Pancreas (tissue), 10 donors: ENCODE results near the gene TESK1. TPM values are rescaled to one million over a fixed set of nuclear protein-coding genes. Genes with fewer than 3 reads are reported as not detected.
"Not testable (repeated sequence)": the region's sequence is repeated elsewhere in the genome, so short reads cannot be mapped to it uniquely, and the experiment has no call there.

Experiments used
- ATAC-seq, 4 donors: fragments of 200-7000 bp; cut with Tn5 transposase; one replicate each; pipeline versions ENCODE4 v1.8.0 to v1.9.1; 2020; ENCODE audit warnings: mild to moderate bottlenecking in 4 of 4, moderate library complexity in 4 of 4
- DNase-seq, 6 donors: peaks; one replicate each; pipeline ENCODE4 v3.0.0-alpha.2; 2020
- FAIRE-seq: peaks from 2 replicates; lab custom pipeline; 2012; peaks lifted over from hg19 to GRCh38; lab: Jason Lieb, UNC
- H3K27ac ChIP-seq, 4 donors: fragments of 200-600 bp; sonication (generic); 1 replicate in 3 of 4; 2 replicates in 1 of 4; pipeline versions ENCODE4 v1.5.0 to v1.8.0; 2020
- H3K27me3 ChIP-seq, 4 donors: fragments of 200-600 bp; one replicate each; pipeline ENCODE4 v1.8.0; 2021
- H3K36me3 ChIP-seq, 3 donors: fragments of 200-600 bp; sonication (generic) in 1 of 3; one replicate each; pipeline versions ENCODE4 v1.5.0 to v1.8.0; 2020 to 2021
- H3K4me1 ChIP-seq, 3 donors: fragments of 200-600 bp; one replicate each; pipeline ENCODE4 v1.8.0; 2021
- H3K4me3 ChIP-seq, 4 donors: fragments of 200-600 bp; sonication (generic) in 2 of 4; one replicate each; pipeline versions ENCODE4 v1.5.0 to v1.8.0; 2020 to 2021
- H3K9me3 ChIP-seq, 4 donors: fragments of 200-600 bp; one replicate each; pipeline ENCODE4 v1.8.0; 2021
- WGBS, 2 donors: extraction: QIAGEN DNeasy Blood & Tissue Kit; methylation state at CpG; one replicate each; pipeline ENCODE4 v1.1.7; 2013; 5-methylcytosine and 5-hydroxymethylcytosine counted together
- intact Hi-C, 3 donors: fragments of 100-400 bp; cut with DNase I; formaldehyde crosslinking; loops; one replicate each; pipeline versions ENCODE4 v1.11.1 to v1.14.2; 2022
- polyA plus RNA-seq, 2 donors: library from polyadenylated mRNA; stranded (reverse); fragments of 200-250 nt; gene quantifications; one replicate each; pipeline ENCODE4 v1.2.3, GENCODE V29; 2013
- total RNA-seq, 6 donors: library from RNA; stranded (reverse); fragmentation: NEBNext Ultra II Directional in 4 of 6; extraction: Animal tissue kit (Norgen Biotek cat#: 25700) in 4 of 6; gene quantifications; one replicate each; pipeline versions ENCODE4 v1.2.1 to v1.2.4, GENCODE V29; 2021 to 2023
- TF ChIP-seq, protein P1 (sequence below), 4 donors: fragments of 200-600 bp; sonication (generic) in 3 of 4; IDR thresholded peaks; one replicate each; pipeline versions ENCODE4 v1.5.0 to v1.8.0; 2021; ENCODE audit warnings: antibody characterized with exemption in 4 of 4
- donor health status: healthy with polysubstance abuse.
- donor health status: DM: no; HTN: no; CAD: no; lungs with moderate emphysema.
- donor health status: DM: no; HTN: no; CAD: no.
- donor health status: control.
- donor health status: control.
- donor health status: Bipolar disorder and iron deficiency.
- donor health status: DM: yes; HTN: yes; CAD: no.
- donor health status: DM: no; HTN: no; CAD: no.
- donor health status: DM: no; HTN: no; CAD: no.
- donor health status: DM: yes; HTN: yes; CAD: no.

Gene TESK1
- total and polyA plus RNA-seq, 8 donors = 12.1 to 56.6 (median 16.0) TPM

DNA sequence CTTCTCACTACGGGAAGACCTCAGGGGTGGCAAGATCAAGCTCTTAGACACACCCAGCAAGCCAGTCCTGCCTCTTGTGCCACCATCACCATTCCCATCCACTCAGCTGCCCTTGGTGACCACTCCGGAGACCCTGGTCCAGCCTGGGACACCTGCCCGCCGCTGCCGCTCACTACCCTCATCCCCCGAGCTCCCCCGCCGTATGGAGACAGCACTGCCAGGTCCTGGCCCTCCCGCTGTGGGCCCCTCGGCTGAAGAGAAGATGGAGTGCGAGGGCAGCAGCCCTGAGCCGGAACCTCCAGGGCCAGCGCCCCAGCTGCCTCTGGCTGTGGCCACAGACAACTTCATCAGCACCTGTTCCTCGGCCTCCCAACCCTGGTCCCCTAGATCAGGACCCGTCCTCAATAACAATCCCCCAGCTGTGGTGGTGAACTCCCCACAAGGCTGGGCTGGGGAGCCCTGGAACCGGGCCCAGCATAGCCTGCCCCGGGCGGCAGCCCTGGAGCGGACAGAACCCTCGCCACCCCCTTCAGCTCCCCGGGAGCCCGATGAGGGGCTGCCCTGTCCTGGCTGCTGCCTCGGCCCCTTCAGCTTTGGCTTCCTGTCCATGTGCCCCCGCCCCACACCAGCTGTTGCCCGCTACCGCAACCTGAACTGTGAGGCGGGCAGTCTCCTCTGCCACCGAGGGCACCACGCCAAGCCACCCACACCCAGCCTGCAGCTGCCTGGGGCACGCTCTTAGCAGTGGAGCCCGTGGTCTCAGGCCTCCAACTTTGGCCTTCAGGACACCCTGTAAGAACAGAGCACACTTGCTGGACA is 4.1 kb downstream of the TESK1 start:
- Histone ChIP-seq H3K9me3 (no peaks in the 10 kb centered on the region), H3K4me3 (no peak overlapping the region), H3K27me3 (no peaks in the 10 kb centered on the region), H3K27ac (no peak overlapping the region), H3K4me1 (peaks cover 0 to 11% (median 3%) of the 10 kb centered on the region in 3 donors), H3K36me3 (peaks cover 0 to 11% (median 0%) of the 10 kb centered on the region in 3 donors)
- DNase-seq (peak in 2 of 6 donors; percentile 53 to 75), ATAC-seq (no peak), FAIRE-seq (no peak)
- TF ChIP-seq, protein P1, sequence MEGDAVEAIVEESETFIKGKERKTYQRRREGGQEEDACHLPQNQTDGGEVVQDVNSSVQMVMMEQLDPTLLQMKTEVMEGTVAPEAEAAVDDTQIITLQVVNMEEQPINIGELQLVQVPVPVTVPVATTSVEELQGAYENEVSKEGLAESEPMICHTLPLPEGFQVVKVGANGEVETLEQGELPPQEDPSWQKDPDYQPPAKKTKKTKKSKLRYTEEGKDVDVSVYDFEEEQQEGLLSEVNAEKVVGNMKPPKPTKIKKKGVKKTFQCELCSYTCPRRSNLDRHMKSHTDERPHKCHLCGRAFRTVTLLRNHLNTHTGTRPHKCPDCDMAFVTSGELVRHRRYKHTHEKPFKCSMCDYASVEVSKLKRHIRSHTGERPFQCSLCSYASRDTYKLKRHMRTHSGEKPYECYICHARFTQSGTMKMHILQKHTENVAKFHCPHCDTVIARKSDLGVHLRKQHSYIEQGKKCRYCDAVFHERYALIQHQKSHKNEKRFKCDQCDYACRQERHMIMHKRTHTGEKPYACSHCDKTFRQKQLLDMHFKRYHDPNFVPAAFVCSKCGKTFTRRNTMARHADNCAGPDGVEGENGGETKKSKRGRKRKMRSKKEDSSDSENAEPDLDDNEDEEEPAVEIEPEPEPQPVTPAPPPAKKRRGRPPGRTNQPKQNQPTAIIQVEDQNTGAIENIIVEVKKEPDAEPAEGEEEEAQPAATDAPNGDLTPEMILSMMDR (IDR thresholded peaks at IDR 0.05) = no peak
- intact Hi-C loops = no loop called here
- whole genome bisulfite sequencing, 2 donors = 91 to 93% methylated on average over 30 to 31 of the region's 31 CpGs

DNA sequence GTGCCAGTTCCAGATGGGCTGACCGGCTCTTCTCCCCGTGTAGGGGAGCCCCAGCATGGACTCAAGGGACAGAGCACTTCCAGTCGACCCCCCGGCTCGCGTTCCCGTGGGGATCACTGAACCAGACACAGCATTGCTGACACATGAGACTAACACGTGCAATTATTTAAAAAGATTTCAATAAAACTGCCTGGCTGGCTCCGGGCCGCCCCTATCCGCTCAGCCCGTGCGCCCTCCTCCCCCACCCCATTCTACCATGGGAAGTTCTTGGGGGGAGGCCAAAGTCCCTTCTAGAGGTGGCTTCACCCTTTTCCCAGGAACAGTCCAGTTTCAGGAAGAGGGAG is 4.7 kb downstream of the TESK1 start:
- 82 to 83% methylated on average over 13 of the region's 13 CpGs for WGBS, 2 donors
- no peak for ATAC-seq
- Histone ChIP-seq H3K36me3 (peaks cover 0 to 11% (median 0%) of the 10 kb centered on the region in 3 donors), H3K27me3 (no peaks in the 10 kb centered on the region), H3K9me3 (no peaks in the 10 kb centered on the region), H3K4me3 (no peak overlapping the region), H3K27ac (no peak overlapping the region), H3K4me1 (peaks cover 0 to 11% (median 3%) of the 10 kb centered on the region in 3 donors)
- DNase-seq = no peak
- no peak for FAIRE-seq
- TF ChIP-seq, protein P1 (IDR thresholded peaks at IDR 0.05) = no peak
- intact Hi-C loops = no loop called here

DNA sequence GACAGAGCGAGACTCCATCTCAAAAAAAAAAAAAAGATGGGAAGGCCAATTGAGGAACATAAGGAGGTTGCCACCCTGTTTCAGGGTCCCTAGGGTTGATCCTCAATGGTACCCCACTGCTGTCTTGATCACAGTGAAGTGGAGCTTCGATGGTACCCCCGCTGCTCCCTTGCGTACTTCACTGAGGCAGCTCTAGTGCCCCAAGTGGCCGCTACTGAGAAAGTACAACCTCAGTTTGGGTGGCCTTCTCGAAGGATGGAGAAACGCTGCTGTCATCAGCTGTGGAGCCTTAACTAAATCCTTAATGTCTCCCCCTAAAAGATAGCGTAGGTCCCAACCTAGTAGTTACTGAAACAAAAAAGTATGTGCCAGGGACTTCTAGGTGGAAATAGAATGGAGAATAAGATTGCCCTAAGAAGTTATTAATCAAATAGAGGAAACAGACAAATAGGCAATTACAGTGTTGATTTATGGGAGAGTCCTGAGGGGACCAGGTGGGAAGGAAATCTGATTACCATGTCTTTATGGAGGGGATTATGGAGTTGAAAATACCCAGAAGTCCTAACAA is 6.3 kb downstream of the TESK1 start:
- peak; percentile 56 to 83 (median 72) for ATAC-seq

DNA sequence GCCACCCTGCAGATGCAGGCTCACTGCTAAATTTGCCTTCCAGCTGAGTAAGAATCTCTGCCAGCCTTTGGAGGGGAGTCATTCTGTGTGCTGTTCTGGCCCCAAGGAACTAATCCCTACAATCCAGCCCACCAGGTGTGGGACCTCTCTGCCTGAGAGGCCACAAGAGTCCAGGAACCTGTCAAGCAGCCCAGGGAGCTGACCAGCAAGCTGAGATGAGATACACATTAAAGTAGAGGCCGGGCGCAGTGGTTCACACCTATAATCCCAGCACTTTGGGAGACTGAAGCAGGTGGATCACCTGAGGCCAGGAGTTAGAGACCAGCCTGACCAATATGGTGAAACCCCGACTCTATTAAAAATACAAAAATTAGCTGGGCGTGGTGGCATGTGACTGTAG is 7.0 kb downstream of the TESK1 start:
- ATAC-seq, H3K9me3 ChIP-seq, H3K27me3 ChIP-seq, DNase-seq, H3K4me3 ChIP-seq, H3K4me1 ChIP-seq, intact Hi-C loops, H3K27ac ChIP-seq, FAIRE-seq: not testable (repeated sequence)
- WGBS, 2 donors = 82 to 83% methylated on average over 4 of the region's 4 CpGs
- H3K36me3 ChIP-seq = peaks cover 0 to 11% (median 0%) of the 10 kb centered on the region in 3 donors

More for the DNA sequence above, 6.3 kb downstream of the TESK1 start:
- intact Hi-C loops = no loop called here
- DNase-seq (no peak), FAIRE-seq (no peak)
- Histone ChIP-seq H3K9me3 (no peaks in the 10 kb centered on the region), H3K36me3 (peaks cover 0 to 11% (median 0%) of the 10 kb centered on the region in 3 donors), H3K4me3 (no peak overlapping the region), H3K4me1 (peaks cover 0 to 7% (median under 1%) of the 10 kb centered on the region in 3 donors), H3K27ac (no peak overlapping the region), H3K27me3 (no peaks in the 10 kb centered on the region)
- 18 to 19% methylated on average over 8 of the region's 8 CpGs for WGBS, 2 donors
- TF ChIP-seq, protein P1 (IDR thresholded peaks at IDR 0.05) = peak; percentile 19 to 53 (median 40)

DNA sequence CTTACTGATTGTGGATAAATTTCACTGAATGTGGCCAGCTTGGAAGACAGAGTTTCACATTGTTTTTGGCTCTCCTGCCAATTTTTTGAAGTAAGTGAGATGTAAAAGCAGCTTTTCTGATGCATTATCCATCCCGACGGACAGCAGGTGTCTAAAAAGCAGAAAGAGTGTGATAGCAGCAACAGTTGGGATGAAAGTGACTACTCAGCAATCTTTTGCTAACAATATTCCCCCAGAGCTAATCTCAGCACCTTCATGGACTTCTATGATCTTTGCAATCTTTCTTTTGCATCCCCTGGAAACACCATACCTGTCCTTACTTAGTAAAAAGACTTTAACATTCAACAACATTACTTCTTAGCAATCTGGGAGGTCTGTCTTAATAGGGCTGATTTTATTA is 7.8 kb downstream of the TESK1 start:
- ATAC-seq (no peak), DNase-seq (no peak), FAIRE-seq (no peak)
- H3K27ac ChIP-seq = no peak overlapping the region
- no peaks in the 10 kb centered on the region for H3K9me3 ChIP-seq
- H3K27me3 ChIP-seq = no peaks in the 10 kb centered on the region
- H3K36me3 ChIP-seq = peaks cover 0 to 11% (median 0%) of the 10 kb centered on the region in 3 donors
- 79 to 86% methylated on average over 2 of the region's 2 CpGs for WGBS, 2 donors
- intact Hi-C loops = no loop called here
- H3K4me3 ChIP-seq = no peak overlapping the region
- H3K4me1 ChIP-seq = no peaks in the 10 kb centered on the region
- TF ChIP-seq, protein P1 (IDR thresholded peaks at IDR 0.05) = no peak
